Measurements from ENCODE around the gene UIMC1.

GRCh38 chr5:177015156-177015555, 8.6 kb upstream of the UIMC1 start:
- TF ChIP-seq, protein P1, sequence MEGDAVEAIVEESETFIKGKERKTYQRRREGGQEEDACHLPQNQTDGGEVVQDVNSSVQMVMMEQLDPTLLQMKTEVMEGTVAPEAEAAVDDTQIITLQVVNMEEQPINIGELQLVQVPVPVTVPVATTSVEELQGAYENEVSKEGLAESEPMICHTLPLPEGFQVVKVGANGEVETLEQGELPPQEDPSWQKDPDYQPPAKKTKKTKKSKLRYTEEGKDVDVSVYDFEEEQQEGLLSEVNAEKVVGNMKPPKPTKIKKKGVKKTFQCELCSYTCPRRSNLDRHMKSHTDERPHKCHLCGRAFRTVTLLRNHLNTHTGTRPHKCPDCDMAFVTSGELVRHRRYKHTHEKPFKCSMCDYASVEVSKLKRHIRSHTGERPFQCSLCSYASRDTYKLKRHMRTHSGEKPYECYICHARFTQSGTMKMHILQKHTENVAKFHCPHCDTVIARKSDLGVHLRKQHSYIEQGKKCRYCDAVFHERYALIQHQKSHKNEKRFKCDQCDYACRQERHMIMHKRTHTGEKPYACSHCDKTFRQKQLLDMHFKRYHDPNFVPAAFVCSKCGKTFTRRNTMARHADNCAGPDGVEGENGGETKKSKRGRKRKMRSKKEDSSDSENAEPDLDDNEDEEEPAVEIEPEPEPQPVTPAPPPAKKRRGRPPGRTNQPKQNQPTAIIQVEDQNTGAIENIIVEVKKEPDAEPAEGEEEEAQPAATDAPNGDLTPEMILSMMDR (IDR thresholded peaks at IDR 0.05), result no peak
- no peak for TF ChIP-seq EZH2phosphoT487 (IDR thresholded peaks at IDR 0.05)
- TF ChIP-seq EZH2 (IDR thresholded peaks at IDR 0.05), result no peak
